Measurements from ENCODE around the gene ASRGL1.

ASRGL1 gene

DNA sequence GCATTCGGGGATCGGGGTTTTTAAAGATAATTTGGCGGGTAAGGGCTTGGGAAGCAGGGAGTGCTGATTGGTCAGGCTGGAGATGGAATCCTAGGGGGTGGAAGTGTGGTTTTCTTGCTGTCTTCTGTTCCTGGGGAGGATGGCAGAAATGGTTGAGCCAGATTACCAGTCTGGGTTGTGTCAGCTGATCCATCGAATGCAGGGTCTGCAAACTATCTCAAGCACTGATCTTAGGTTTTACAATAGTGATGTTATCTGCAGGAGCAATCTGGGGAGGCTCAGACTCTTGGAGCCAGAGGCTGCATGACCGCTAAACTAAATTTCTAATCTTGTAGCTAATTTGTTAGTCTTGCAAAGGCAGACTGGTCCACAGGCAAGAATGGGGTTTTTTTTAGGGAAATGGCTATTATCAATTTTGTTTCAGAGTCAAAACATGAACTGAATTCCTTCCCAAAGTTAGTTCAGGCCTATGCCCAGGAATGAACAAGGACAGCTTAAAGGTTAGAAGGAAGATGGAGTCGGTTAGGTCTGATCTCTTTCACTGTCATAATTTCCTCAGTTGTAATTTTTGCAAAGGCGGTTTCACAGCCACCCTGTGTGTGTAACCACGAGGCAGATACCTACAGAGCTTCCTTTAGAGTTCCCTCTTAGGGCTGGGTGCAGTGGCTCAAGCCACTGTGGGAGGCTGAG lies 91.8 kb downstream of the ASRGL1 start:
- Histone ChIP-seq H3K36me3 (replicated peaks in 1 of 2; ENCODE audit: control insufficient read depth in 2 of 2, insufficient read depth in 2 of 2, low read length in 2 of 2) (no peaks in the 10 kb centered on the region), H3K79me1 (ENCODE audit: low read depth, low read length) (no peaks in the 10 kb centered on the region), H3K23ac (ENCODE audit: low read depth, low read length, poor library complexity) (no peak overlapping the region), H2BK120ac (ENCODE audit: low read depth, low read length) (no peak overlapping the region), H2BK5ac (ENCODE audit: low read length) (no peak overlapping the region), H3K9me3 (replicated peaks in 1 of 2; ENCODE audit: control insufficient read depth in 2 of 2, insufficient read depth in 1 of 2, low read depth in 1 of 2, low read length in 2 of 2) (peaks cover 0 to 2% of the 10 kb centered on the region in 2 donors), H3K18ac (ENCODE audit: low read length) (no peak overlapping the region), H3K9ac (ENCODE audit: low read depth, low read length, poor library complexity) (no peak overlapping the region), H3K27ac (replicated peaks; ENCODE audit: low read length) (no peak overlapping the region), H4K91ac (ENCODE audit: low read depth, low read length, poor library complexity) (no peak overlapping the region), H3K4me2 (ENCODE audit: insufficient read depth, low read length, poor library complexity, severe bottlenecking) (no peak overlapping the region), H2BK15ac (ENCODE audit: low read length) (no peak overlapping the region), H2AK5ac (ENCODE audit: low read depth, low read length) (no peak overlapping the region), H3K27me3 (ENCODE audit: control insufficient read depth in 3 of 3, insufficient read depth in 3 of 3, low read depth in 1 of 3, low read length in 3 of 3) (peaks cover 0 to 15% (median 0%) of the 10 kb centered on the region in 3 experiments), H3K4ac (ENCODE audit: low read length) (no peak overlapping the region), H3K14ac (ENCODE audit: low read length) (no peak overlapping the region), H3K4me3 (ENCODE audit: low read length in 2 of 2) (no peak overlapping the region), H4K8ac (ENCODE audit: low read depth, low read length) (no peak overlapping the region), H3K4me1 (ENCODE audit: control insufficient read depth in 2 of 2, insufficient read depth in 1 of 2, low read depth in 1 of 2, low read length in 2 of 2) (peaks cover 2 to 5% of the 10 kb centered on the region in 2 donors), H2AFZ (ENCODE audit: low read length) (no peak overlapping the region), H2BK12ac (ENCODE audit: low read length) (no peak overlapping the region)
- DNase-seq (ENCODE audit: low spot score): no peak
- WGBS, 2 donors (ENCODE audit: extremely low coverage in 2 of 2, insufficient read length in 2 of 2, insufficient replicate concordance in 1 of 2): no CpG with 5 or more reads among the region's 8 CpGs

DNA sequence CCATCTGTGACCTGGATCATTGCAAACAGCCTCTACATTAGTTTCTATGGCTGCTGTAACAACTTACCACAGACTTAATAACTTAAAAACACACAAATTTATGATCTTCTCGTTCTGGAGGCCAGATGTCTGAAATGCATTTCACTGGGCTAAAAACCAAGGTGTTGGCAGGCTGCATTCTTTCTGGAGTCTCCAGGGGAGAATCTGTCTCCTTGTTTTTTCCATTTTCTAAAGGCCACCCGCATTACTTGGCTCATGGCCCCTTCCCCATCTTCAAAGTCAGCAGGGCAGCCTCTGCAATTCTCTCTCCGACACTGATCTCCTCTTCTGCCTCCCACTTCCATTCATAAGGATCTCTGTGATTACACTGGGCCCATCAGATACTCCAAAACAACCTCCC lies 93.2 kb downstream of the ASRGL1 start:
- Histone ChIP-seq H2BK5ac (ENCODE audit: low read length) (no peak overlapping the region), H3K4ac (ENCODE audit: low read length) (no peak overlapping the region), H3K79me1 (ENCODE audit: low read depth, low read length) (no peaks in the 10 kb centered on the region), H3K14ac (ENCODE audit: low read length) (no peak overlapping the region), H4K8ac (ENCODE audit: low read depth, low read length) (no peak overlapping the region), H3K18ac (ENCODE audit: low read length) (no peak overlapping the region), H3K9ac (ENCODE audit: low read depth, low read length, poor library complexity) (no peak overlapping the region), H3K4me3 (ENCODE audit: low read length in 2 of 2) (no peak overlapping the region), H2AFZ (ENCODE audit: low read length) (no peak overlapping the region), H3K4me1 (ENCODE audit: control insufficient read depth in 2 of 2, insufficient read depth in 1 of 2, low read depth in 1 of 2, low read length in 2 of 2) (peaks cover 2 to 5% of the 10 kb centered on the region in 2 donors), H2BK120ac (ENCODE audit: low read depth, low read length) (no peak overlapping the region), H3K36me3 (replicated peaks in 1 of 2; ENCODE audit: control insufficient read depth in 2 of 2, insufficient read depth in 2 of 2, low read length in 2 of 2) (no peaks in the 10 kb centered on the region), H2BK12ac (ENCODE audit: low read length) (no peak overlapping the region), H3K27ac (replicated peaks; ENCODE audit: low read length) (no peak overlapping the region), H3K27me3 (ENCODE audit: control insufficient read depth in 3 of 3, insufficient read depth in 3 of 3, low read depth in 1 of 3, low read length in 3 of 3) (peaks cover 0 to 15% (median 0%) of the 10 kb centered on the region in 3 experiments), H2AK5ac (ENCODE audit: low read depth, low read length) (no peak overlapping the region), H3K4me2 (ENCODE audit: insufficient read depth, low read length, poor library complexity, severe bottlenecking) (no peak overlapping the region), H2BK15ac (ENCODE audit: low read length) (no peak overlapping the region), H3K23ac (ENCODE audit: low read depth, low read length, poor library complexity) (no peak overlapping the region), H4K91ac (ENCODE audit: low read depth, low read length, poor library complexity) (no peak overlapping the region), H3K9me3 (replicated peaks in 1 of 2; ENCODE audit: control insufficient read depth in 2 of 2, insufficient read depth in 1 of 2, low read depth in 1 of 2, low read length in 2 of 2) (peaks cover 0 to 2% of the 10 kb centered on the region in 2 donors)
- DNase-seq (ENCODE audit: low spot score): no peak
- no CpG with 5 or more reads among the region's 3 CpGs for WGBS, 2 donors (ENCODE audit: extremely low coverage in 2 of 2, insufficient read length in 2 of 2, insufficient replicate concordance in 1 of 2)

DNA sequence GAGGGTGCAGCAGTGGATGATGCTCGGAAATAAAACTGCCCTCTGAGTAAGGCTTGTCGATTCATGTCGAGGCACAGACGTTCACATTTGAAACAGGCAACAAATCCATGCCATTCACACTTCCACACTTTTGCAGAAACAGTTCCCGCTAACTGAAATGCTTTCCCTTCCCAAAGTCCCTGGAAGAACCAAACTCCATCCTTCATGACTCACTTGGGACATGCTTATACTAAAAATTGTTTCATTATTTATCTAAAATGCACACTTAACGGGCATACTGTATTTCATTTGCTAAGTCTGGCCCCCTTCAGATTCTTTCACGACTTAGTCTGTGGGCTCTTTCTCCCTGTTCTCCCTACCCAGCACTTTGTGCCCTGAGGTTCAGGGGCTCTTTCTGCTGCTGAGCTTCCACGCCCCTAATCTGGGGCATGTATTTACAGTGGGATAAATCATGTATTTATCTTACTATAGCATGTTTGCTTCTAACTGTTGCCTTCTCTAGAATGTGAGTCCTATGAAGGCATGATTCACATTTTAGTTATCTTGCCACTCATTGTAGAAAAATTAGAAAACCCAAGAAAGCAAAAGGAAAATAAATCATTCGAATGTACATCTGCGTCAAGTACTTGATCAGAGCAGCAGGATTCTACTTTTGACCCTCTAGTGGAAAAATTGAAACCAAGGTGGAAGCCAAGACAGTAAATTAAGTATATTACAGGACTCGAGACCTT lies 94.1 kb downstream of the ASRGL1 start:
- no peak overlapping the region for H3K4ac ChIP-seq (ENCODE audit: low read length)
- peaks cover 0 to 15% (median 0%) of the 10 kb centered on the region in 3 experiments for H3K27me3 ChIP-seq (ENCODE audit: control insufficient read depth in 3 of 3, insufficient read depth in 3 of 3, low read depth in 1 of 3, low read length in 3 of 3)
- no peak overlapping the region for H3K4me3 ChIP-seq (ENCODE audit: low read length in 2 of 2)
- H4K91ac ChIP-seq (ENCODE audit: low read depth, low read length, poor library complexity): no peak overlapping the region
- DNase-seq (ENCODE audit: low spot score): no peak
- no peak overlapping the region for H2BK120ac ChIP-seq (ENCODE audit: low read depth, low read length)
- no peak overlapping the region for H3K23ac ChIP-seq (ENCODE audit: low read depth, low read length, poor library complexity)
- no peaks in the 10 kb centered on the region for H3K79me1 ChIP-seq (ENCODE audit: low read depth, low read length)
- H3K18ac ChIP-seq (ENCODE audit: low read length): no peak overlapping the region
- no peak overlapping the region for H3K14ac ChIP-seq (ENCODE audit: low read length)
- no peak overlapping the region for H2BK15ac ChIP-seq (ENCODE audit: low read length)
- H2BK5ac ChIP-seq (ENCODE audit: low read length): no peak overlapping the region
- H3K4me2 ChIP-seq (ENCODE audit: insufficient read depth, low read length, poor library complexity, severe bottlenecking): no peak overlapping the region
- H3K4me1 ChIP-seq (ENCODE audit: control insufficient read depth in 2 of 2, insufficient read depth in 1 of 2, low read depth in 1 of 2, low read length in 2 of 2): peaks cover 5 to 6% of the 10 kb centered on the region in 2 donors
- H2AFZ ChIP-seq (ENCODE audit: low read length): peak overlapping the region; percentile 34
- H3K9me3 ChIP-seq (replicated peaks in 1 of 2; ENCODE audit: control insufficient read depth in 2 of 2, insufficient read depth in 1 of 2, low read depth in 1 of 2, low read length in 2 of 2): peaks cover 0 to 2% of the 10 kb centered on the region in 2 donors
- no peak overlapping the region for H3K9ac ChIP-seq (ENCODE audit: low read depth, low read length, poor library complexity)
- WGBS, 2 donors (ENCODE audit: extremely low coverage in 2 of 2, insufficient read length in 2 of 2, insufficient replicate concordance in 1 of 2): no CpG with 5 or more reads among the region's 11 CpGs
- H3K27ac ChIP-seq (replicated peaks; ENCODE audit: low read length): no peak overlapping the region
- no peak overlapping the region for H4K8ac ChIP-seq (ENCODE audit: low read depth, low read length)
- H2BK12ac ChIP-seq (ENCODE audit: low read length): no peak overlapping the region
- H2AK5ac ChIP-seq (ENCODE audit: low read depth, low read length): no peak overlapping the region
- no peaks in the 10 kb centered on the region for H3K36me3 ChIP-seq (replicated peaks in 1 of 2; ENCODE audit: control insufficient read depth in 2 of 2, insufficient read depth in 2 of 2, low read length in 2 of 2)

- Histone ChIP-seq H3K4me3 (ENCODE audit: low read length in 2 of 2) (no peak overlapping the region), H3K9ac (ENCODE audit: low read depth, low read length, poor library complexity) (no peak overlapping the region), H3K27ac (replicated peaks; ENCODE audit: low read length) (no peak overlapping the region), H2BK120ac (ENCODE audit: low read depth, low read length) (no peak overlapping the region), H3K27me3 (ENCODE audit: control insufficient read depth in 3 of 3, insufficient read depth in 3 of 3, low read depth in 1 of 3, low read length in 3 of 3) (peaks cover 0 to 15% (median 0%) of the 10 kb centered on the region in 3 experiments), H3K4me1 (ENCODE audit: control insufficient read depth in 2 of 2, insufficient read depth in 1 of 2, low read depth in 1 of 2, low read length in 2 of 2) (peaks cover 4 to 6% of the 10 kb centered on the region in 2 donors), H3K14ac (ENCODE audit: low read length) (no peak overlapping the region), H2AK5ac (ENCODE audit: low read depth, low read length) (no peak overlapping the region), H4K8ac (ENCODE audit: low read depth, low read length) (no peak overlapping the region), H3K23ac (ENCODE audit: low read depth, low read length, poor library complexity) (no peak overlapping the region), H2AFZ (ENCODE audit: low read length) (no peak overlapping the region), H3K79me1 (ENCODE audit: low read depth, low read length) (no peaks in the 10 kb centered on the region), H3K36me3 (replicated peaks in 1 of 2; ENCODE audit: control insufficient read depth in 2 of 2, insufficient read depth in 2 of 2, low read length in 2 of 2) (no peaks in the 10 kb centered on the region), H3K4ac (ENCODE audit: low read length) (no peak overlapping the region), H2BK15ac (ENCODE audit: low read length) (no peak overlapping the region), H2BK12ac (ENCODE audit: low read length) (no peak overlapping the region), H3K18ac (ENCODE audit: low read length) (no peak overlapping the region), H2BK5ac (ENCODE audit: low read length) (no peak overlapping the region), H3K4me2 (ENCODE audit: insufficient read depth, low read length, poor library complexity, severe bottlenecking) (no peak overlapping the region), H4K91ac (ENCODE audit: low read depth, low read length, poor library complexity) (no peak overlapping the region), H3K9me3 (replicated peaks in 1 of 2; ENCODE audit: control insufficient read depth in 2 of 2, insufficient read depth in 1 of 2, low read depth in 1 of 2, low read length in 2 of 2) (peaks cover 0 to 2% of the 10 kb centered on the region in 2 donors)
- WGBS, 2 donors (ENCODE audit: extremely low coverage in 2 of 2, insufficient read length in 2 of 2, insufficient replicate concordance in 1 of 2): no CpG with 5 or more reads among the region's 9 CpGs
- DNase-seq (ENCODE audit: low spot score): no peak
Measured at GRCh38 chr11:62432695-62433094, 95.4 kb downstream of the ASRGL1 start.

Measured in neuronal stem cell (in vitro differentiated cells).